A673 (cell line): Measurements from ENCODE around the gene TNRC6A. TPM values are rescaled to one million over a fixed set of nuclear protein-coding genes. Genes with fewer than 3 reads are reported as not detected.
"Not testable (repeated sequence)": the region's sequence is repeated elsewhere in the genome, so short reads cannot be mapped to it uniquely, and the experiment has no call there.

ENCODE experiments used
- BruUV-seq: library from RNA; stranded (reverse); fragments of 400-500 nt; replicated peaks from 2 replicates; lab custom pipeline; 2021; lab: Mats Ljungman, UMichigan
- CTCF ChIA-PET: fragments of 300-600 bp; sonication (Branson Sonifier 250); formaldehyde crosslinking; loops from one replicate; lab custom pipeline; 2022; ENCODE audit warnings: antibody characterized with exemption; lab: Charles Lee
- POLR2A ChIA-PET: fragments of 300-600 bp; sonication (Branson Sonifier 250); formaldehyde crosslinking; loops from one replicate; lab custom pipeline; 2022; ENCODE audit warnings: antibody characterized with exemption; ENCODE audit not compliant: low non-redundant PET; lab: Charles Lee
- DNase-seq: peaks from one replicate; pipeline ENCODE4 v3.0.0-alpha.2; 2015; ENCODE audit warnings: low spot score
- H3K27ac ChIP-seq: fragments of 200-600 bp; sonication (generic); 2 replicates; pipeline ENCODE4 v1.5.1; 2016; ENCODE audit warnings: mixed run types, low read depth, mild to moderate bottlenecking, mixed read lengths, antibody characterized with exemption, low read length; ENCODE audit not compliant: poor library complexity, severe bottlenecking
- H3K27me3 ChIP-seq: fragments of 200-600 bp; sonication (generic); replicated peaks from 2 replicates; pipeline ENCODE4 v1.6.1; 2017; ENCODE audit warnings: mixed run types, low read depth, mild to moderate bottlenecking, mixed read lengths, antibody characterized with exemption, low read length; ENCODE audit not compliant: insufficient read depth, poor library complexity
- H3K36me3 ChIP-seq: fragments of 200-600 bp; sonication (generic); 2 replicates; pipeline ENCODE4 v1.6.1; 2016; ENCODE audit warnings: mixed run types, mild to moderate bottlenecking, mixed read lengths, antibody characterized with exemption, low read length; ENCODE audit not compliant: insufficient read depth, poor library complexity, severe bottlenecking
- H3K4me1 ChIP-seq: fragments of 200-600 bp; sonication (generic); 2 replicates; pipeline ENCODE4 v1.6.1; 2017; ENCODE audit warnings: mixed run types, mild to moderate bottlenecking, mixed read lengths, antibody characterized with exemption, low read length; ENCODE audit not compliant: insufficient read depth, poor library complexity, severe bottlenecking
- H3K4me3 ChIP-seq: fragments of 200-600 bp; sonication (generic); 2 replicates; pipeline ENCODE4 v1.5.1; 2016; ENCODE audit warnings: low read depth, mixed run types, mild to moderate bottlenecking, mixed read lengths, low read length; ENCODE audit not compliant: poor library complexity, severe bottlenecking
- H3K9me3 ChIP-seq: fragments of 200-600 bp; sonication (generic); 2 replicates; pipeline ENCODE4 v1.6.1; 2016; ENCODE audit warnings: mixed run types, low read depth, mild to moderate bottlenecking, mixed read lengths, antibody characterized with exemption, low read length; ENCODE audit not compliant: poor library complexity, severe bottlenecking
- CTCF ChIP-seq: fragments of 300-800, 200-600 bp; sonication (generic); conservative IDR thresholded peaks from 2 replicates; pipeline ENCODE4 v1.5.1; 2017; ENCODE audit warnings: low read depth, mild to moderate bottlenecking, antibody characterized with exemption, low read length, moderate library complexity, mixed read lengths
- EZH2 ChIP-seq: fragments of 200-600 bp; sonication (generic); IDR thresholded peaks from 2 replicates; pipeline ENCODE4 v1.6.1; 2017; ENCODE audit warnings: borderline replicate concordance, low read depth, mild to moderate bottlenecking, mixed read lengths, antibody characterized with exemption, low read length; ENCODE audit not compliant: poor library complexity, severe bottlenecking
- intact Hi-C: fragments of 100-400 bp; cut with micrococcal nuclease; formaldehyde crosslinking; loops from one replicate; pipeline ENCODE4 v1.10.0; 2022; ENCODE audit not compliant: unreplicated experiment
- total RNA-seq: library from RNA; stranded (reverse); gene quantifications from 2 replicates; pipeline ENCODE4 v1.2.3, GENCODE V29; 2021

Gene TNRC6A
- total RNA-seq, 1 experiment from 2014 or later, result 90.8 TPM

- Histone ChIP-seq H3K9me3 (no peaks in the 10 kb centered on the region), H3K4me1 (peaks cover 7% of the 10 kb centered on the region), H3K36me3 (no peaks in the 10 kb centered on the region), H3K27me3 (no peaks in the 10 kb centered on the region), H3K27ac (no peak overlapping the region), H3K4me3 (no peak overlapping the region)
- ChIA-PET CTCF (interaction anchor here (0.7 kb wide), 1 partner anchor 9 kb away, joined by 3 read pairs; no protein-coding TSS in a partner anchor), POLR2A (no interaction called here)
- no TSS peak for BruUV-seq
- peak; percentile 54 for DNase-seq
- TF ChIP-seq EZH2 (no peak), CTCF (no peak)
- intact Hi-C loops, result no loop called here
Observed at GRCh38 chr16:24853830-24854229, 124.4 kb downstream of the TNRC6A start.

GRCh38 chr16:24854607-24855171, 125.2 kb downstream of the TNRC6A start:
- intact Hi-C loops, result no loop called here
- DNase-seq, result no peak
- no peak overlapping the region for H3K4me3 ChIP-seq
- peaks cover 7% of the 10 kb centered on the region for H3K4me1 ChIP-seq
- no peak for TF ChIP-seq CTCF
- no peaks in the 10 kb centered on the region for H3K27me3 ChIP-seq
- no peaks in the 10 kb centered on the region for H3K36me3 ChIP-seq
- no peaks in the 10 kb centered on the region for H3K9me3 ChIP-seq
- no peak overlapping the region for H3K27ac ChIP-seq
- no TSS peak for BruUV-seq
- ChIA-PET POLR2A (no interaction called here), CTCF (interaction anchor here (0.7 kb wide), 1 partner anchor 9 kb away, joined by 3 read pairs; no protein-coding TSS in a partner anchor)

- intact Hi-C loops, result no loop called here
- no peak overlapping the region for H3K27ac ChIP-seq
- no peaks in the 10 kb centered on the region for H3K27me3 ChIP-seq
- peaks cover 7% of the 10 kb centered on the region for H3K4me1 ChIP-seq
- no peaks in the 10 kb centered on the region for H3K9me3 ChIP-seq
- no peak for DNase-seq
- CTCF ChIA-PET, result no interaction called here
- BruUV-seq, result no TSS peak
- H3K36me3 ChIP-seq, result no peaks in the 10 kb centered on the region
- TF ChIP-seq CTCF, result no peak
- no peak for TF ChIP-seq EZH2
- no peak overlapping the region for H3K4me3 ChIP-seq
- POLR2A ChIA-PET, result no interaction called here
Observed at GRCh38 chr16:24855678-24856077, 126.2 kb downstream of the TNRC6A start.

GRCh38 chr16:24856871-24857270, 127.4 kb downstream of the TNRC6A start:
- CTCF ChIA-PET, H3K27ac ChIP-seq, H3K9me3 ChIP-seq, intact Hi-C loops, DNase-seq, H3K4me3 ChIP-seq, H3K36me3 ChIP-seq, H3K4me1 ChIP-seq, H3K27me3 ChIP-seq, BruUV-seq: not testable (repeated sequence)
- POLR2A ChIA-PET, result interaction anchor here (0.6 kb wide), 1 partner anchor 45 kb away, joined by 20 read pairs; no protein-coding TSS in a partner anchor
